GM19397 (cell line): ENCODE results near the gene ERN2.

Experiments used
- ATAC-seq: cut with Tn5 transposase; IDR thresholded peaks from one replicate; pipeline ENCODE4 v1.9.1; 2021; ENCODE audit warnings: mild to moderate bottlenecking, moderate library complexity; ENCODE audit not compliant: unreplicated experiment

The ERN2 gene

DNA sequence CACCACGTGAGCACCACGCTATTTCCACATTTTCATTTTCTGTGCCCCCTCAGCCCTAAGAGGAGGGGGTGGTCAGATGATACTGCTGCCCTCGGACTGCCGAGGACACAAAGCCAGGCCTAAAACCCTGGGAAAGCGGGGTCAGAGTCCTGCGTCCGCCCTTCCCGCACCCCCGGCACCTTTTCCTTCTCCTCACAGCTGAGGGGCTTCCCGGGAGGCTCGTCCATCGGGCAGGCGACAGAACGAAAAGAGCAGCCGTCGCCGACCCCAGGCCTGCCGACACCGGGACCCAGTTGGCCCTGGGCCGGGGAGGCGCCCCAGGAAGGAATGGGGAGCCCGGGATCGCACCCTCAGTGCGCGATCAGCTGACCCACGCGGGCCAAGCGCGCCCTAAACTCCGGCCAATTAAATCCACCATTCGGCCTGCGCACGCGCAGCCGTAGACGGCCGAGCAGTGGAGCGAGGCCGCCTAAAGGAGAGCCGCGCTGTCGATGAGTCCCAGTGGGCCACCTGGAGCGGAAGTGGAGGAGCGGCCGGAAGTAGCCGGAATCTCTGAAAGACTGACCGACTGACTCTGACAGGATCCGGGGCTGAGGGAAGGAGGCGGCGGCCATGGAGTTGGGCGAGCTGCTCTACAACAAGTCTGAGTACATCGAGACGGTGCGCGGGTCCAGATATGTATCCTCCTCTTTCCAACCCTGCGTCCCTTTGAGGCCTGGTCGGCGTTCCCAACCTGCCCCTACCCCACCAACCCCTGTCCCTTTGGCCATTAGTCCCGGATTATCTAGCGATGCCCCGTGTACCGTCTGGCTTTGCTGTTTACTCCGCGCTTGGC lies 71.9 kb downstream of the ERN2 start, which contains the start of the genes DCTN5 and PALB2:
Gene DCTN5 (plus strand): TSS at position 536 of the 835 bp plus-strand sequence. CDS start 77 bp downstream, at position 613.
Gene PALB2 (minus strand): TSS at position 380 of the 835 bp plus-strand sequence. CDS start 153 bp downstream, at position 227.
- peak; percentile 98 for ATAC-seq

DNA sequence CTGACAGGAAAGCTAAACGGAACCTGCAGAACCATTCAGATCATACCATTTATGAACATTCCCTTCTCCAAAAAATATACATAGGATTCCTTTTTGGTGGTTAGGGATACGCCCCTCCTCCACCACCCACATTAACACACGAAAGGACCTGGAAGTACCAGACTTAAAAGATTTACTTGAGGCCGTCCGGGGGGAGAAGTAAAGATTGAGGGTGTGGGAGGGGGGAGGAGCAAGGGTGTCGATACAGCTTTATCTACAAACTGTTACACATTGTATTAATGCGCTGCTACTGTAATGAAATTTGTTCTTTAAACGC lies 72.4 kb downstream of the ERN2 start:
- no peak for ATAC-seq
